CD4-positive, alpha-beta T cell (primary cell): ENCODE measurements around the gene DTWD2. TPM values are rescaled to one million over a fixed set of nuclear protein-coding genes. Genes with fewer than 3 reads are reported as not detected.

Experiments
- ATAC-seq: fragments of 200-7000 bp; cut with Tn5 transposase; one replicate; pipeline ENCODE4 v1.10.0; 2022; ENCODE audit warnings: mild to moderate bottlenecking; ENCODE audit not compliant: poor library complexity
- CTCF ChIA-PET: fragments of 350-600 bp; sonication (Branson Sonifier 250); formaldehyde crosslinking; loops from one replicate; lab custom pipeline; 2021; ENCODE audit warnings: antibody characterized with exemption, inconsistent platforms; lab: Charles Lee
- POLR2A ChIA-PET: fragments of 350-600 bp; sonication (Branson Sonifier 250); formaldehyde crosslinking; loops from one replicate; lab custom pipeline; 2021; ENCODE audit warnings: antibody characterized with exemption, inconsistent platforms; lab: Charles Lee
- DNase-seq, 14 experiments: peaks; one replicate each; pipeline ENCODE4 v3.0.0-alpha.2; 2013 to 2020; ENCODE audit warnings: mixed read lengths in 2 of 14
- H3K27ac ChIP-seq, 2 donors: one replicate each; pipeline versions ENCODE4 v1.5.1 to v1.7.0; 2013; ENCODE audit warnings: low read length in 2 of 2, low read depth in 1 of 2, mild to moderate bottlenecking in 1 of 2
- H3K27me3 ChIP-seq, 2 experiments: 1 replicate in 1 of 2; 2 replicates in 1 of 2; pipeline versions ENCODE4 v1.6.1 to v1.7.0; 2013; ENCODE audit warnings: low read length in 2 of 2, control low read depth in 1 of 2, mild to moderate bottlenecking in 1 of 2, moderate library complexity in 1 of 2; ENCODE audit not compliant: insufficient read depth in 2 of 2, control insufficient read depth in 1 of 2
- H3K36me3 ChIP-seq: one replicate; pipeline ENCODE4 v1.6.1; 2013; ENCODE audit warnings: low read length, control low read depth; ENCODE audit not compliant: insufficient read depth
- H3K4me1 ChIP-seq: one replicate; pipeline ENCODE4 v1.6.1; 2013; ENCODE audit warnings: low read length, control low read depth; ENCODE audit not compliant: insufficient read depth
- H3K4me3 ChIP-seq: one replicate; pipeline ENCODE4 v1.5.1; 2013; ENCODE audit warnings: mild to moderate bottlenecking, low read length, moderate library complexity
- H3K9me3 ChIP-seq, 2 experiments: 1 replicate in 1 of 2; 2 replicates in 1 of 2; pipeline versions ENCODE4 v1.6.1 to v1.7.0; 2013; ENCODE audit warnings: low read length in 2 of 2, mild to moderate bottlenecking in 2 of 2, control low read depth in 1 of 2, moderate library complexity in 1 of 2; ENCODE audit not compliant: control insufficient read depth in 1 of 2, insufficient read depth in 1 of 2
- H3K27ac Mint-ChIP-seq: one replicate; pipeline ENCODE4 v1.8.0; 2020; ENCODE audit warnings: mixed read lengths
- H3K27me3 Mint-ChIP-seq: one replicate; pipeline ENCODE4 v1.8.0; 2021; ENCODE audit warnings: mixed read lengths
- H3K36me3 Mint-ChIP-seq: one replicate; pipeline ENCODE4 v1.8.0; 2021; ENCODE audit warnings: low read depth, mixed read lengths
- H3K4me1 Mint-ChIP-seq: one replicate; pipeline ENCODE4 v1.8.0; 2021; ENCODE audit warnings: low read depth, mixed read lengths
- H3K4me3 Mint-ChIP-seq: one replicate; pipeline ENCODE4 v1.8.0; 2020; ENCODE audit warnings: mild to moderate bottlenecking, mixed read lengths
- H3K9me3 Mint-ChIP-seq: one replicate; pipeline ENCODE4 v1.8.0; 2020; ENCODE audit warnings: mixed read lengths
- CTCF ChIP-seq: fragments of 200-600 bp; IDR thresholded peaks from one replicate; pipeline ENCODE4 v1.8.0; 2022; ENCODE audit warnings: antibody characterized with exemption, mild to moderate bottlenecking
- intact Hi-C, 2 experiments: fragments of 100-400 bp; cut with DNase I in 1 of 2; cut with micrococcal nuclease in 1 of 2; formaldehyde crosslinking; loops; one replicate each; pipeline versions ENCODE4 v1.15.1 to v1.9.0; 2023 to 2025; cut with DNase I, micrococcal nuclease
- total RNA-seq, 174 experiments: library from RNA in 2 of 174; stranded (reverse) in 2 of 174; gene quantifications; one replicate each; pipeline ENCODE4 v1.2.3 and lab custom pipeline; 2021 to 2026

Gene DTWD2
- total RNA-seq, 2 experiments from 2014 or later = 2.1 to 2.3 TPM

DNA sequence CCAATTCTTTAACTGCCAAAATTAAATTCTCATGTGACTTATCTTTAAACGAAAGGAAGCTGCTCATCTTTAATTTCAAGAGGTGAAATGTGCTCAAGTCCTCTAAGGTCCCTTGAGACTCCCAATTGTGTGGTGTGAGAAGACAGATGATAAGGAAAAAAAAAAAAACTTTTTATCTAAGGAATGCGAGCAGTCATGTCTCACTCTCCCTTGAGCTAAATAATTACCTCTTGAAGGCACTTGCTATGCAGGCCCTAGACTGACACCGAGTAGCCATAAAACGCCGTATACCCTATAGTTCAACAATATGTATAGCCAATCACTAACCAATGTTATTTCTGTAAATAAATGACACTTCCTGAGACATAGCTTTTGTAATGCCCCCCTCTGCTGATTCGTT is 1.5 kb upstream of the DTWD2 start:
- H3K4me3 ChIP-seq = no peak overlapping the region
- peaks cover 28% of the 10 kb centered on the region for H3K4me1 Mint-ChIP-seq
- H3K36me3 Mint-ChIP-seq = no peaks in the 10 kb centered on the region
- DNase-seq (no peak), ATAC-seq (no peak)
- no peaks in the 10 kb centered on the region for H3K36me3 ChIP-seq
- H3K27ac ChIP-seq = no peak overlapping the region
- peaks cover 2% of the 10 kb centered on the region for H3K9me3 Mint-ChIP-seq
- H3K27ac Mint-ChIP-seq = no peak overlapping the region
- POLR2A ChIA-PET = interaction anchor here (2.8 kb wide), 1 partner anchor 81 kb away, joined by 23 read pairs; the partner anchor contains the start of gene DMXL1
- H3K4me1 ChIP-seq = peaks cover 10% of the 10 kb centered on the region
- no peaks in the 10 kb centered on the region for H3K27me3 Mint-ChIP-seq
- intact Hi-C loops = loop anchor here (2.0 to 10.0 kb wide), 6 partner anchors 81 to 1469 kb away; partner anchors contain the start of gene DMXL1 (in 2 of the 2)
- no peaks in the 10 kb centered on the region for H3K9me3 ChIP-seq
- H3K27me3 ChIP-seq = no peaks in the 10 kb centered on the region
- peak overlapping the region; percentile 57 for H3K4me3 Mint-ChIP-seq
- CTCF ChIA-PET = interaction anchor here (1.2 kb wide), 1 partner anchor 422 kb away, joined by 3 read pairs; no protein-coding TSS in a partner anchor
- no peak for TF ChIP-seq CTCF

- Mint-ChIP-seq H3K27ac (peak overlapping the region; percentile 73), H3K9me3 (peaks cover 2% of the 10 kb centered on the region), H3K27me3 (no peaks in the 10 kb centered on the region), H3K4me1 (peaks cover 28% of the 10 kb centered on the region), H3K36me3 (no peaks in the 10 kb centered on the region), H3K4me3 (peak overlapping the region; percentile 83)
- ChIA-PET POLR2A (interaction anchor here (0.7 to 2.8 kb wide), 7 partner anchors 39 to 464 kb away, joined by 3 to 23 read pairs (median 6); partner anchors contain the start of genes DMXL1 and HSD17B4), CTCF (interaction anchor here (0.8 to 2.3 kb wide), 34 partner anchors 17 to 754 kb away, joined by 3 to 18 read pairs (median 4); partner anchors contain the start of gene DMXL1)
- peak overlapping the region in 1 of 2 donors; percentile 70 for H3K27ac ChIP-seq
- no peak for TF ChIP-seq CTCF
- H3K4me1 ChIP-seq = peaks cover 10% of the 10 kb centered on the region
- intact Hi-C loops = loop anchor here (1.0 to 10.0 kb wide), 8 partner anchors 82 to 1470 kb away; partner anchors contain the start of gene DMXL1 (in 2 of the 2)
- H3K4me3 ChIP-seq = peak overlapping the region; percentile 52
- no peaks in the 10 kb centered on the region for H3K9me3 ChIP-seq
- H3K27me3 ChIP-seq = no peaks in the 10 kb centered on the region
- no peak for ATAC-seq
- no peaks in the 10 kb centered on the region for H3K36me3 ChIP-seq
- no peak for DNase-seq
Observed at GRCh38 chr5:118988866-118989180, 476 bp upstream of the DTWD2 start.

DNA sequence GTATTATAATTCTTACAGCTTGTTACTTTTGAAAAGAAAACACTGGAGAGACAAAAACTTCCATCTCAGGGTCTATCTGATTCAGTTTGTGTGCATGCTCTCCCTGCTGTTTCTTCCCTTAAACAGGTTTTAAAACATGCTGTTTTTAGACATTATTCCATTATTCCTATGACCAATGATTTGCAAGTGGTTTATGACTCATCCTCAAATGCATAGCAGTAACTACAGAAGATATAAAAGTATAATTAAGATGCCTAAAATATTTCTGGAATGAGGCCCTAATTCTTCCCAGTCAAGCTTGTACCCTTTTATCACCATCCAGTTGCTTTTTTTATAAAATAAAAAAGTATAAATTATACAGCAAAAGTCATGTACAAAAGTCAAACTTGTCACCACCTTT is 3.7 kb downstream of the DTWD2 start:
- ChIA-PET CTCF (no interaction called here), POLR2A (no interaction called here)
- Histone ChIP-seq H3K27me3 (no peaks in the 10 kb centered on the region), H3K9me3 (no peaks in the 10 kb centered on the region), H3K4me3 (no peak overlapping the region), H3K27ac (no peak overlapping the region), H3K4me1 (peaks cover 10% of the 10 kb centered on the region), H3K36me3 (no peaks in the 10 kb centered on the region)
- peaks cover 22% of the 10 kb centered on the region for H3K36me3 Mint-ChIP-seq
- H3K4me1 Mint-ChIP-seq = peaks cover 37% of the 10 kb centered on the region
- H3K27me3 Mint-ChIP-seq = no peaks in the 10 kb centered on the region
- no peak overlapping the region for H3K4me3 Mint-ChIP-seq
- ATAC-seq = no peak
- H3K9me3 Mint-ChIP-seq = no peaks in the 10 kb centered on the region
- H3K27ac Mint-ChIP-seq = no peak overlapping the region
- DNase-seq = no peak
- TF ChIP-seq CTCF = no peak
- intact Hi-C loops = loop anchor here (5.0 to 10.0 kb wide), 4 partner anchors 88 to 760 kb away; partner anchors contain the start of gene DMXL1 (in 1 of the 2)
